ENCODE measurements around the gene PSME3.
"Not testable (repeated sequence)": the region's sequence is repeated elsewhere in the genome, so short reads cannot be mapped to it uniquely, and the experiment has no call there.

Gene PSME3

GRCh38 chr17:42872251-42872965, 39.2 kb downstream of the PSME3 start:
- intact Hi-C loops (cut with DNase I), result no loop called here
- peak in 2 of 10 donors; percentile 47 to 62 for DNase-seq

- intact Hi-C loops (cut with DNase I), result no loop called here
- peak in 1 of 10 donors; percentile 4 for DNase-seq
Measured at GRCh38 chr17:42873315-42873714, 40.1 kb downstream of the PSME3 start.

- peak in 2 of 10 donors; percentile 12 to 43 for DNase-seq
- intact Hi-C loops (cut with DNase I), result not testable (repeated sequence)
Measured at GRCh38 chr17:42873932-42874695, 40.9 kb downstream of the PSME3 start.

- intact Hi-C loops (cut with DNase I), result no loop called here
- DNase-seq, result peak in 2 of 10 donors; percentile 27 to 35
Measured at GRCh38 chr17:42877037-42877436, 43.8 kb downstream of the PSME3 start.

GRCh38 chr17:42878123-42878880, 45.1 kb downstream of the PSME3 start:
- intact Hi-C loops (cut with DNase I), result no loop called here
- DNase-seq, result peak in 2 of 10 donors; percentile 57 to 59

GRCh38 chr17:42878924-42879595, 45.9 kb downstream of the PSME3 start:
- intact Hi-C loops (cut with DNase I), result no loop called here
- DNase-seq, result peak in 2 of 10 donors; percentile 26 to 55

GRCh38 chr17:42879596-42879985, 46.4 kb downstream of the PSME3 start:
- intact Hi-C loops (cut with DNase I), result no loop called here
- DNase-seq, result peak in 2 of 10 donors; percentile 14 to 47

GRCh38 chr17:42880776-42881310, 47.6 kb downstream of the PSME3 start:
- peak in 2 of 10 donors; percentile 28 to 52 for DNase-seq
- intact Hi-C loops (cut with DNase I), result no loop called here

- DNase-seq, result peak in 2 of 10 donors; percentile 12 to 15
Measured at GRCh38 chr17:42881706-42882105, 48.5 kb downstream of the PSME3 start.

GRCh38 chr17:42882166-42882565, 49.0 kb downstream of the PSME3 start:
- intact Hi-C loops (cut with DNase I), result no loop called here
- DNase-seq, result peak in 1 of 10 donors; percentile 6

More at GRCh38 chr17:42881706-42882105, 48.5 kb downstream of the PSME3 start:
- intact Hi-C loops (cut with DNase I), result not testable (repeated sequence)

GRCh38 chr17:42883802-42884558, 50.8 kb downstream of the PSME3 start:
- DNase-seq, result peak in 1 of 10 donors; percentile 7
- intact Hi-C loops (cut with DNase I), result no loop called here

GRCh38 chr17:42885806-42886205, 52.6 kb downstream of the PSME3 start:
- intact Hi-C loops (cut with DNase I), result not testable (repeated sequence)
- peak in 2 of 10 donors; percentile 2 to 4 for DNase-seq

- intact Hi-C loops (cut with DNase I), result no loop called here
- peak in 2 of 10 donors; percentile 53 to 61 for DNase-seq
Measured at GRCh38 chr17:42886283-42887176, 53.3 kb downstream of the PSME3 start.

GRCh38 chr17:42889809-42890208, 56.6 kb downstream of the PSME3 start:
- intact Hi-C loops (cut with DNase I), result no loop called here

GRCh38 chr17:42891539-42892152, 58.4 kb downstream of the PSME3 start:
- intact Hi-C loops (cut with DNase I), result no loop called here
- peak in 6 of 10 donors; percentile 5 to 77 (median 38) for DNase-seq

More at GRCh38 chr17:42889809-42890208, 56.6 kb downstream of the PSME3 start:
- DNase-seq, result peak in 2 of 10 donors; percentile 19 to 26

GRCh38 chr17:42893359-42893758, 60.2 kb downstream of the PSME3 start:
- intact Hi-C loops (cut with DNase I), result no loop called here
- no peak for DNase-seq
